Adipocyte (in vitro differentiated cells): Measurements from ENCODE around the gene IGSF21.

ENCODE experiments used
- DNase-seq: peaks from one replicate; pipeline ENCODE4 v3.0.0-alpha.2; 2015; ENCODE audit warnings: low read depth
- H3K27me3 ChIP-seq: replicated peaks from 2 replicates; pipeline ENCODE4 v1.7.0; 2013; ENCODE audit warnings: mild to moderate bottlenecking, low read length, moderate library complexity; ENCODE audit not compliant: control insufficient read depth, insufficient read depth
- H3K36me3 ChIP-seq: 2 replicates; pipeline ENCODE4 v1.7.0; 2013; ENCODE audit warnings: low read length, mild to moderate bottlenecking, moderate library complexity; ENCODE audit not compliant: control insufficient read depth, insufficient read depth, severe bottlenecking
- H3K4me1 ChIP-seq: 2 replicates; pipeline ENCODE4 v1.7.0; 2013; ENCODE audit warnings: mild to moderate bottlenecking, low read length, moderate library complexity; ENCODE audit not compliant: control insufficient read depth, insufficient read depth
- H3K4me3 ChIP-seq: 2 replicates; pipeline ENCODE4 v1.7.0; 2013; ENCODE audit warnings: mild to moderate bottlenecking, low read length, moderate library complexity
- H3K9ac ChIP-seq: 2 replicates; pipeline ENCODE4 v1.7.0; 2013; ENCODE audit warnings: mild to moderate bottlenecking, low read length, moderate library complexity
- H3K9me3 ChIP-seq: 2 replicates; pipeline ENCODE4 v1.7.0; 2013; ENCODE audit warnings: mild to moderate bottlenecking, low read length, moderate library complexity; ENCODE audit not compliant: control insufficient read depth

IGSF21 gene

GRCh38 chr1:18279351-18280074, 171.9 kb downstream of the IGSF21 start:
- no peaks in the 10 kb centered on the region for H3K36me3 ChIP-seq

GRCh38 chr1:18280956-18281355, 173.4 kb downstream of the IGSF21 start:
- H3K9me3 ChIP-seq, result no peaks in the 10 kb centered on the region
- no peak overlapping the region for H3K9ac ChIP-seq
- no peaks in the 10 kb centered on the region for H3K4me1 ChIP-seq
- no peaks in the 10 kb centered on the region for H3K36me3 ChIP-seq
- H3K4me3 ChIP-seq, result no peak overlapping the region
- DNase-seq, result no peak
- H3K27me3 ChIP-seq, result peaks cover 52% of the 10 kb centered on the region

More at GRCh38 chr1:18279351-18280074, 171.9 kb downstream of the IGSF21 start:
- no peak for DNase-seq
- Histone ChIP-seq H3K4me1 (no peaks in the 10 kb centered on the region), H3K27me3 (peaks cover 46% of the 10 kb centered on the region), H3K9ac (no peak overlapping the region), H3K9me3 (no peaks in the 10 kb centered on the region), H3K4me3 (no peak overlapping the region)

- Histone ChIP-seq H3K4me1 (no peaks in the 10 kb centered on the region), H3K9ac (no peak overlapping the region), H3K9me3 (no peaks in the 10 kb centered on the region), H3K4me3 (no peak overlapping the region), H3K27me3 (peaks cover 63% of the 10 kb centered on the region), H3K36me3 (no peaks in the 10 kb centered on the region)
- no peak for DNase-seq
These were observed 175.4 kb downstream of the IGSF21 start for GRCh38 chr1:18282851-18283600.

- H3K36me3 ChIP-seq, result no peaks in the 10 kb centered on the region
- no peak overlapping the region for H3K4me3 ChIP-seq
- no peak for DNase-seq
- H3K9ac ChIP-seq, result no peak overlapping the region
- no peaks in the 10 kb centered on the region for H3K4me1 ChIP-seq
- peaks cover 66% of the 10 kb centered on the region for H3K27me3 ChIP-seq
- no peaks in the 10 kb centered on the region for H3K9me3 ChIP-seq
These were observed 176.2 kb downstream of the IGSF21 start for GRCh38 chr1:18283601-18284385.

- Histone ChIP-seq H3K4me3 (no peak overlapping the region), H3K9ac (no peak overlapping the region), H3K36me3 (no peaks in the 10 kb centered on the region), H3K27me3 (peaks cover 75% of the 10 kb centered on the region), H3K9me3 (no peaks in the 10 kb centered on the region), H3K4me1 (no peaks in the 10 kb centered on the region)
- DNase-seq, result no peak
These were observed 177.4 kb downstream of the IGSF21 start for GRCh38 chr1:18284805-18285537.

- H3K36me3 ChIP-seq, result no peaks in the 10 kb centered on the region
- no peaks in the 10 kb centered on the region for H3K4me1 ChIP-seq
- H3K9me3 ChIP-seq, result no peaks in the 10 kb centered on the region
- no peak for DNase-seq
- peaks cover 76% of the 10 kb centered on the region for H3K27me3 ChIP-seq
- no peak overlapping the region for H3K9ac ChIP-seq
- H3K4me3 ChIP-seq, result no peak overlapping the region
These were observed 177.9 kb downstream of the IGSF21 start for GRCh38 chr1:18285538-18285924.

GRCh38 chr1:18288722-18289121, 181.1 kb downstream of the IGSF21 start:
- no peaks in the 10 kb centered on the region for H3K4me1 ChIP-seq
- DNase-seq, result no peak
- no peaks in the 10 kb centered on the region for H3K9me3 ChIP-seq
- H3K27me3 ChIP-seq, result peaks cover 84% of the 10 kb centered on the region
- H3K9ac ChIP-seq, result no peak overlapping the region
- no peaks in the 10 kb centered on the region for H3K36me3 ChIP-seq
- no peak overlapping the region for H3K4me3 ChIP-seq

GRCh38 chr1:18289597-18289996, 182.0 kb downstream of the IGSF21 start:
- Histone ChIP-seq H3K4me1 (no peaks in the 10 kb centered on the region), H3K9ac (no peak overlapping the region), H3K36me3 (no peaks in the 10 kb centered on the region), H3K27me3 (peaks cover 85% of the 10 kb centered on the region), H3K9me3 (no peaks in the 10 kb centered on the region), H3K4me3 (no peak overlapping the region)
- DNase-seq, result no peak

- Histone ChIP-seq H3K27me3 (peaks cover 85% of the 10 kb centered on the region), H3K9ac (no peak overlapping the region), H3K9me3 (no peaks in the 10 kb centered on the region), H3K36me3 (no peaks in the 10 kb centered on the region), H3K4me3 (no peak overlapping the region), H3K4me1 (no peaks in the 10 kb centered on the region)
- DNase-seq, result no peak
These were observed 183.3 kb downstream of the IGSF21 start for GRCh38 chr1:18290740-18291412.

GRCh38 chr1:18292531-18292930, 184.9 kb downstream of the IGSF21 start:
- no peaks in the 10 kb centered on the region for H3K9me3 ChIP-seq
- no peaks in the 10 kb centered on the region for H3K36me3 ChIP-seq
- no peak overlapping the region for H3K4me3 ChIP-seq
- H3K27me3 ChIP-seq, result peaks cover 90% of the 10 kb centered on the region
- H3K4me1 ChIP-seq, result no peaks in the 10 kb centered on the region
- H3K9ac ChIP-seq, result no peak overlapping the region
- no peak for DNase-seq
